Testis (tissue), 3 donors: Measurements from ENCODE around the gene BGLAP. TPM values are rescaled to one million over a fixed set of nuclear protein-coding genes. Genes with fewer than 3 reads are reported as not detected.

Experiments
- DNase-seq: peaks from one replicate; pipeline ENCODE4 v3.0.0-alpha.2; 2019
- H3K27ac ChIP-seq, 2 donors: fragments of 200-600 bp; sonication (generic); one replicate each; pipeline ENCODE4 v1.5.1; 2019
- H3K27me3 ChIP-seq: fragments of 200-600 bp; sonication (generic); one replicate; pipeline ENCODE4 v1.5.1; 2019
- H3K36me3 ChIP-seq: fragments of 200-600 bp; sonication (generic); one replicate; pipeline ENCODE4 v1.5.1; 2017; ENCODE audit warnings: low read depth; ENCODE audit errors: missing control alignments
- H3K4me1 ChIP-seq: fragments of 200-600 bp; sonication (generic); one replicate; pipeline ENCODE4 v1.5.1; 2019
- H3K4me3 ChIP-seq, 2 donors: fragments of 200-600 bp; sonication (generic); one replicate each; pipeline ENCODE4 v1.5.1; 2017 to 2019
- H3K9me3 ChIP-seq: fragments of 200-600 bp; sonication (generic); one replicate; pipeline ENCODE4 v1.5.1; 2017
- CTCF ChIP-seq, 3 experiments: fragments of 450-650 bp in 2 of 3; fragments of 200-600 bp in 1 of 3; sonication (generic) in 1 of 3; IDR thresholded peaks; one replicate each; pipeline ENCODE4 v1.5.1; 2016 to 2019; ENCODE audit warnings: antibody characterized with exemption in 3 of 3, mild to moderate bottlenecking in 2 of 3, moderate library complexity in 1 of 3
- POLR2A ChIP-seq: fragments of 450-650 bp; IDR thresholded peaks from one replicate; pipeline ENCODE4 v1.6.1; 2017; ENCODE audit warnings: antibody characterized with exemption, mild to moderate bottlenecking, moderate library complexity
- WGBS, 2 donors: methylation state at CpG; one replicate each; pipeline ENCODE4 v1.1.5; 2018; 5-methylcytosine and 5-hydroxymethylcytosine counted together
- intact Hi-C: fragments of 100-400 bp; cut with DNase I; formaldehyde crosslinking; loops from one replicate; pipeline ENCODE4 v1.15.1; 2023; ENCODE audit warnings: low total_unique reads
- polyA plus RNA-seq: library from polyadenylated mRNA; stranded (reverse); fragments of 350-450 nt; fragmentation: Illumina TruSeq; extraction: RNeasy Lipid Tissue Mini Kit (QIAGEN cat#74804); gene quantifications from one replicate; pipeline ENCODE4 v1.2.3, GENCODE V29; 2014; ENCODE audit warnings: low read depth, low replicate concordance; ENCODE audit not compliant: insufficient read depth
- total RNA-seq, 2 donors: library from RNA; depleted of rRNA; stranded (reverse); fragments of >200 nt; gene quantifications; one replicate each; pipeline ENCODE4 v1.2.3, GENCODE V29; 2016

Gene BGLAP
- total and polyA plus RNA-seq, 3 donors from 2014 or later: 1.1 to 1.5 TPM; not detected in 1

GRCh38 chr1:156233426-156234127 lies 8.4 kb upstream of the BGLAP start:
- H3K9me3 ChIP-seq: no peaks in the 10 kb centered on the region
- H3K4me1 ChIP-seq: no peaks in the 10 kb centered on the region
- no peak for DNase-seq
- no peaks in the 10 kb centered on the region for H3K27me3 ChIP-seq
- H3K36me3 ChIP-seq: no peaks in the 10 kb centered on the region
- H3K4me3 ChIP-seq: no peak overlapping the region
- intact Hi-C loops: no loop called here
- TF ChIP-seq CTCF (IDR thresholded peaks at IDR 0.05) (no peak), POLR2A (no peak)
- WGBS, 2 donors: 90 to 91% methylated on average over 5 of the region's 5 CpGs
- no peak overlapping the region for H3K27ac ChIP-seq

GRCh38 chr1:156236164-156236563 lies 5.8 kb upstream of the BGLAP start:
- Histone ChIP-seq H3K27me3 (no peaks in the 10 kb centered on the region), H3K36me3 (no peaks in the 10 kb centered on the region), H3K4me3 (no peak overlapping the region), H3K9me3 (no peaks in the 10 kb centered on the region), H3K27ac (no peak overlapping the region), H3K4me1 (no peaks in the 10 kb centered on the region)
- 93% methylated on average over 6 to 12 of the region's 12 CpGs for WGBS, 2 donors
- no peak for DNase-seq
- TF ChIP-seq POLR2A (no peak), CTCF (IDR thresholded peaks at IDR 0.05) (no peak)
- intact Hi-C loops: no loop called here

- DNase-seq: no peak
- Histone ChIP-seq H3K4me3 (no peak overlapping the region), H3K9me3 (no peaks in the 10 kb centered on the region), H3K4me1 (no peaks in the 10 kb centered on the region), H3K36me3 (no peaks in the 10 kb centered on the region), H3K27me3 (no peaks in the 10 kb centered on the region), H3K27ac (no peak overlapping the region)
- no peak for TF ChIP-seq POLR2A
- no peak for TF ChIP-seq CTCF (IDR thresholded peaks at IDR 0.05)
- intact Hi-C loops: no loop called here
- 93 to 98% methylated on average over 5 of the region's 5 CpGs for WGBS, 2 donors
Observed at GRCh38 chr1:156238248-156238647, 3.7 kb upstream of the BGLAP start.

GRCh38 chr1:156241311-156241811 lies 623 bp upstream of the BGLAP start:
- Histone ChIP-seq H3K4me3 (no peak overlapping the region), H3K27ac (no peak overlapping the region), H3K9me3 (no peaks in the 10 kb centered on the region), H3K27me3 (no peaks in the 10 kb centered on the region), H3K36me3 (no peaks in the 10 kb centered on the region), H3K4me1 (peaks cover 9% of the 10 kb centered on the region)
- TF ChIP-seq CTCF (IDR thresholded peaks at IDR 0.05) (no peak), POLR2A (no peak)
- intact Hi-C loops: no loop called here
- 80 to 82% methylated on average over 1 to 15 of the region's 15 CpGs for WGBS, 2 donors
- DNase-seq: no peak

GRCh38 chr1:156242738-156243137 lies 754 bp downstream of the BGLAP start:
- Histone ChIP-seq H3K36me3 (no peaks in the 10 kb centered on the region), H3K27ac (no peak overlapping the region), H3K27me3 (no peaks in the 10 kb centered on the region), H3K4me1 (peaks cover 19% of the 10 kb centered on the region), H3K9me3 (no peaks in the 10 kb centered on the region), H3K4me3 (no peak overlapping the region)
- no peak for TF ChIP-seq CTCF (IDR thresholded peaks at IDR 0.05)
- no peak for TF ChIP-seq POLR2A
- DNase-seq: no peak
- intact Hi-C loops: no loop called here
- 71 to 80% methylated on average over 1 to 10 of the region's 10 CpGs for WGBS, 2 donors
